IMR-90 (cell line): ENCODE results near the gene PSMG3. TPM values are rescaled to one million over a fixed set of nuclear protein-coding genes. Genes with fewer than 3 reads are reported as not detected.

Source experiments
- ATAC-seq: fragments of 200-7000 bp; cut with Tn5 transposase; 2 replicates; pipeline ENCODE4 v1.9.1; 2020; ENCODE audit warnings: low read depth, mild to moderate bottlenecking, moderate library complexity
- BruUV-seq: library from RNA; stranded (reverse); fragments of 400-500 nt; replicated peaks from 2 replicates; lab custom pipeline; 2021; lab: Mats Ljungman, UMichigan
- CTCF ChIA-PET: fragments of 300-600 bp; formaldehyde crosslinking; extraction: SDS; loops from one replicate; lab custom pipeline; 2021; ENCODE audit warnings: antibody characterized with exemption; lab: Yijun Ruan, JAX
- POLR2A ChIA-PET: fragments of 300-600 bp; sonication (Branson Sonifier 250); formaldehyde crosslinking; loops from one replicate; lab custom pipeline; 2022; ENCODE audit warnings: antibody characterized with exemption; ENCODE audit not compliant: unreplicated experiment; lab: Charles Lee
- DNase-seq: peaks from one replicate; pipeline ENCODE4 v3.0.0; 2013
- H2AFZ ChIP-seq: replicated peaks from 2 replicates; pipeline ENCODE3; 2013; ENCODE audit warnings: low read length, mild to moderate bottlenecking; ENCODE audit not compliant: poor library complexity
- H2AK5ac ChIP-seq: 2 replicates; pipeline ENCODE4 v1.6.1; 2013; ENCODE audit warnings: low read depth, low read length, inconsistent platforms
- H2AK9ac ChIP-seq: replicated peaks from 2 replicates; pipeline ENCODE3; 2013; ENCODE audit warnings: mild to moderate bottlenecking, low read depth, low read length, moderate library complexity; ENCODE audit not compliant: poor library complexity
- H2BK120ac ChIP-seq: 2 replicates; pipeline ENCODE4 v1.6.1; 2013; ENCODE audit warnings: low read depth, low read length, inconsistent platforms
- H2BK15ac ChIP-seq: 3 replicates; pipeline ENCODE4 v1.6.1; 2013; ENCODE audit warnings: low read depth, low read length, inconsistent platforms
- H2BK20ac ChIP-seq: 2 replicates; pipeline ENCODE4 v1.6.1; 2013; ENCODE audit warnings: low read depth, mild to moderate bottlenecking, inconsistent platforms, low read length, moderate library complexity
- H2BK5ac ChIP-seq: 2 replicates; pipeline ENCODE4 v1.6.1; 2013; ENCODE audit warnings: mild to moderate bottlenecking, low read depth, low read length, inconsistent platforms; ENCODE audit not compliant: poor library complexity, severe bottlenecking
- H3K14ac ChIP-seq: replicated peaks from 2 replicates; pipeline ENCODE4 v1.6.1; 2013; ENCODE audit warnings: low read depth, low read length, inconsistent platforms
- H3K18ac ChIP-seq: 2 replicates; pipeline ENCODE4 v1.6.1; 2013; ENCODE audit warnings: low read depth, low read length, control low read depth
- H3K23ac ChIP-seq: 2 replicates; pipeline ENCODE4 v1.6.1; 2013; ENCODE audit warnings: low read depth, low read length, inconsistent platforms
- H3K27ac ChIP-seq: 2 replicates; pipeline ENCODE4 v1.5.1; 2013; ENCODE audit warnings: mild to moderate bottlenecking, control low read depth, low read length; ENCODE audit not compliant: insufficient read depth
- H3K27me3 ChIP-seq: 2 replicates; pipeline ENCODE4 v1.6.1; 2013; ENCODE audit warnings: low read length; ENCODE audit not compliant: control insufficient read depth, insufficient read depth
- H3K36me3 ChIP-seq: 2 replicates; pipeline ENCODE4 v1.6.1; 2013; ENCODE audit warnings: low read length, mixed read lengths; ENCODE audit not compliant: control insufficient read depth, insufficient read depth
- H3K4ac ChIP-seq: 2 replicates; pipeline ENCODE4 v1.6.1; 2013; ENCODE audit warnings: low read depth, low read length, inconsistent platforms
- H3K4me1 ChIP-seq: 2 replicates; pipeline ENCODE4 v1.6.1; 2013; ENCODE audit warnings: low read length, mixed read lengths; ENCODE audit not compliant: control insufficient read depth, insufficient read depth
- H3K4me2 ChIP-seq: 2 replicates; pipeline ENCODE4 v1.6.1; 2013; ENCODE audit warnings: low read depth, mild to moderate bottlenecking, control low read depth, low read length, moderate library complexity
- H3K4me3 ChIP-seq: 2 replicates; pipeline ENCODE4 v1.5.1; 2013; ENCODE audit warnings: low read depth, mild to moderate bottlenecking, control low read depth, low read length, moderate library complexity; ENCODE audit not compliant: insufficient read depth
- H3K56ac ChIP-seq: 2 replicates; pipeline ENCODE4 v1.6.1; 2013; ENCODE audit warnings: low read length, inconsistent platforms; ENCODE audit not compliant: insufficient read depth; ENCODE audit errors: extremely low read depth
- H3K79me1 ChIP-seq, 2 experiments: 2 replicates each; pipeline ENCODE4 v1.6.1; 2013; ENCODE audit warnings: low read length in 2 of 2, inconsistent platforms in 1 of 2, low read depth in 1 of 2
- H3K9ac ChIP-seq: 2 replicates; pipeline ENCODE4 v1.6.1; 2013; ENCODE audit warnings: low read depth, low read length, control low read depth
- H3K9me1 ChIP-seq: 2 replicates; pipeline ENCODE4 v1.6.1; 2013; ENCODE audit warnings: low read length, inconsistent platforms; ENCODE audit not compliant: insufficient read depth
- H3K9me3 ChIP-seq: 2 replicates; pipeline ENCODE4 v1.6.1; 2013; ENCODE audit warnings: low read length; ENCODE audit not compliant: control insufficient read depth, insufficient read depth
- H4K20me1 ChIP-seq: 2 replicates; pipeline ENCODE4 v1.6.1; 2013; ENCODE audit warnings: low read length, inconsistent platforms; ENCODE audit not compliant: insufficient read depth
- H4K5ac ChIP-seq: 2 replicates; pipeline ENCODE4 v1.6.1; 2013; ENCODE audit warnings: mild to moderate bottlenecking, low read depth, low read length, control low read depth
- H4K8ac ChIP-seq, 2 experiments: 2 replicates each; pipeline ENCODE4 v1.6.1; 2013; ENCODE audit warnings: low read depth in 2 of 2, low read length in 2 of 2, control low read depth in 1 of 2, inconsistent platforms in 1 of 2
- H4K91ac ChIP-seq: 2 replicates; pipeline ENCODE4 v1.6.1; 2013; ENCODE audit warnings: low read depth, low read length, inconsistent platforms; ENCODE audit not compliant: insufficient read depth
- CEBPB ChIP-seq: IDR thresholded peaks from 2 replicates; pipeline ENCODE4 v1.6.1; 2012; ENCODE audit warnings: low read depth, low read length, improper control_type of control experiment
- CHD1 ChIP-seq: IDR thresholded peaks from 2 replicates; pipeline ENCODE4 v1.6.1; 2012; ENCODE audit warnings: low read depth, low read length, improper control_type of control experiment
- FOS ChIP-seq: fragments of 150-350 bp; IDR thresholded peaks from 2 replicates; pipeline ENCODE4 v1.6.1; 2016; ENCODE audit warnings: low read depth, low read length
- NFE2L2 ChIP-seq: fragments of 150-350 bp; IDR thresholded peaks from 2 replicates; pipeline ENCODE4 v1.6.1; 2016; ENCODE audit warnings: low read depth, mild to moderate bottlenecking, low read length
- RFX5 ChIP-seq: IDR thresholded peaks from 2 replicates; pipeline ENCODE4 v1.8.0; 2012; ENCODE audit warnings: low read depth, mild to moderate bottlenecking, low read length, moderate library complexity
- SMC3 ChIP-seq: fragments of 150-350 bp; IDR thresholded peaks from 2 replicates; pipeline ENCODE4 v1.6.1; 2016; ENCODE audit warnings: low read depth, mild to moderate bottlenecking, antibody characterized with exemption, low read length, moderate library complexity
- WGBS, 2 experiments: methylation state at CpG; one replicate each; pipeline versions ENCODE4 v1.1.5 to v1.1.7; 2013; ENCODE audit warnings: missing lambda C conversion rate in 2 of 2; ENCODE audit not compliant: insufficient read length in 1 of 2; ENCODE audit errors: extremely low coverage in 2 of 2; 5-methylcytosine and 5-hydroxymethylcytosine counted together
- dilution Hi-C: fragments of 300-500 bp; cut with HindIII; formaldehyde crosslinking; loops from one replicate; pipeline ENCODE4 v1.14.3; 2018; ENCODE audit warnings: low sequenced_read_pairs; ENCODE audit not compliant: unreplicated experiment
- in situ Hi-C: fragments of 300-500 bp; cut with MboI; formaldehyde crosslinking; loops from 3 replicates; pipeline ENCODE4 v1.14.3; 2019; ENCODE audit warnings: low sequenced_read_pairs, inconsistent platforms, mixed read lengths
- intact Hi-C: fragments of 100-400 bp; cut with micrococcal nuclease; formaldehyde crosslinking; loops from 2 replicates; pipeline ENCODE4 v1.10.0; 2022
- polyA plus RNA-seq, 3 experiments: library from polyadenylated mRNA; depleted of rRNA; stranded (reverse); fragments of >200 nt; gene quantifications; 2 replicates each; pipeline ENCODE4 v1.2.3, GENCODE V29; 2012; ENCODE audit warnings: low replicate concordance in 1 of 3
- total RNA-seq: library from RNA; depleted of rRNA; stranded (reverse); fragments of >200 nt; gene quantifications from 2 replicates; pipeline ENCODE4 v1.2.3, GENCODE V29; 2012
- TF ChIP-seq, protein P1 (sequence below): fragments of 150-350 bp; IDR thresholded peaks from 2 replicates; pipeline ENCODE4 v1.6.1; 2016; ENCODE audit warnings: low read depth, mild to moderate bottlenecking, low read length, moderate library complexity, borderline replicate concordance
- TF ChIP-seq, protein P2 (sequence below): conservative IDR thresholded peaks from 2 replicates; pipeline ENCODE4 v1.5.1; 2012; ENCODE audit warnings: mild to moderate bottlenecking, low read depth, low read length, improper control_type of control experiment

PSMG3 gene
- total and polyA plus RNA-seq, 2 of the 4 experiments (the other 2 are of a cell fraction): 37.3 to 54.1 TPM

- TF ChIP-seq, protein P1, sequence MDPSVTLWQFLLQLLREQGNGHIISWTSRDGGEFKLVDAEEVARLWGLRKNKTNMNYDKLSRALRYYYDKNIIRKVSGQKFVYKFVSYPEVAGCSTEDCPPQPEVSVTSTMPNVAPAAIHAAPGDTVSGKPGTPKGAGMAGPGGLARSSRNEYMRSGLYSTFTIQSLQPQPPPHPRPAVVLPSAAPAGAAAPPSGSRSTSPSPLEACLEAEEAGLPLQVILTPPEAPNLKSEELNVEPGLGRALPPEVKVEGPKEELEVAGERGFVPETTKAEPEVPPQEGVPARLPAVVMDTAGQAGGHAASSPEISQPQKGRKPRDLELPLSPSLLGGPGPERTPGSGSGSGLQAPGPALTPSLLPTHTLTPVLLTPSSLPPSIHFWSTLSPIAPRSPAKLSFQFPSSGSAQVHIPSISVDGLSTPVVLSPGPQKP: no peak
Observed at GRCh38 chr7:1603346-1604225, 33.8 kb upstream of the PSMG3 start (continued).

DNA sequence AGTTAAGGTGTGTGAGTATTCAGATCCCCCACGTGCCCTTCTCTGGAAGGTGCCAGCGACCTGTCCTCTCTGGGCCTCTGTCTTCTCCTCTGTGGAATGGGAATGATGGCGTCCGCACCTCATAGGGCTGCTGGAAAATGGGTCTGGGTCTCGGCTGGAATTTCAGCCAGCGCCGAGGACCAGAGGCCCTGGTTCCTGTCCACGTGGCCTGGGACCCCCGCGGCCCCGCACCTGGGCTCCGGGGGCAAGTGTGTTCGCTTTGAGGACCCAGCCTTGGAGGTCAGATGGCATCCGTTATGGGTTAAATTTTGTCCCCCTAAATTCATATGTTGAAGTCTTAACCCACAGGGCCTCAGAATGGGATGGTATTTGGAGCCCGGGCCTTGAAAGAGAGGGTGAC is 32.6 kb upstream of the PSMG3 start:
- H3K4me2 ChIP-seq: no peak overlapping the region
- no peak overlapping the region for H2AFZ ChIP-seq
- no peak overlapping the region for H2BK20ac ChIP-seq
- H2AK5ac ChIP-seq: no peak overlapping the region
- DNase-seq (no peak), ATAC-seq (no peak)
- dilution Hi-C loops: no loop called here
- no peak overlapping the region for H2AK9ac ChIP-seq
- no peak overlapping the region for H2BK15ac ChIP-seq
- no peak overlapping the region for H2BK120ac ChIP-seq
- no peak overlapping the region for H4K5ac ChIP-seq
- CTCF ChIA-PET: no interaction called here
- peaks cover 52% of the 10 kb centered on the region for H3K27me3 ChIP-seq
- intact Hi-C loops: no loop called here
- 70% methylated on average over 7 of the region's 15 CpGs; no CpG with 5 or more reads in 1 of the 2 experiments for WGBS, 2 experiments
- no peak overlapping the region for H4K8ac ChIP-seq
- no peaks in the 10 kb centered on the region for H4K20me1 ChIP-seq
- no peak overlapping the region for H3K4ac ChIP-seq
- no peak overlapping the region for H3K23ac ChIP-seq
- POLR2A ChIA-PET: no interaction called here
- H3K36me3 ChIP-seq: no peaks in the 10 kb centered on the region
- no peaks in the 10 kb centered on the region for H3K4me1 ChIP-seq
- in situ Hi-C loops: loop anchor here (10.0 kb wide), 1 partner anchor 722 kb away; no protein-coding TSS in a partner anchor
- no peak overlapping the region for H3K14ac ChIP-seq
- H3K9me1 ChIP-seq: no peaks in the 10 kb centered on the region
- no peak overlapping the region for H3K56ac ChIP-seq
- no peak overlapping the region for H3K9ac ChIP-seq
- H3K27ac ChIP-seq: no peak overlapping the region
- H3K4me3 ChIP-seq: no peak overlapping the region
- no peaks in the 10 kb centered on the region for H3K9me3 ChIP-seq
- H3K79me1 ChIP-seq: no peaks in the 10 kb centered on the region
- no peak overlapping the region for H2BK5ac ChIP-seq
- no peak overlapping the region for H3K18ac ChIP-seq
- H4K91ac ChIP-seq: no peak overlapping the region
- no TSS peak for BruUV-seq
- TF ChIP-seq FOS: no peak
- TF ChIP-seq RFX5: no peak
- TF ChIP-seq NFE2L2: no peak
- TF ChIP-seq, protein P2, sequence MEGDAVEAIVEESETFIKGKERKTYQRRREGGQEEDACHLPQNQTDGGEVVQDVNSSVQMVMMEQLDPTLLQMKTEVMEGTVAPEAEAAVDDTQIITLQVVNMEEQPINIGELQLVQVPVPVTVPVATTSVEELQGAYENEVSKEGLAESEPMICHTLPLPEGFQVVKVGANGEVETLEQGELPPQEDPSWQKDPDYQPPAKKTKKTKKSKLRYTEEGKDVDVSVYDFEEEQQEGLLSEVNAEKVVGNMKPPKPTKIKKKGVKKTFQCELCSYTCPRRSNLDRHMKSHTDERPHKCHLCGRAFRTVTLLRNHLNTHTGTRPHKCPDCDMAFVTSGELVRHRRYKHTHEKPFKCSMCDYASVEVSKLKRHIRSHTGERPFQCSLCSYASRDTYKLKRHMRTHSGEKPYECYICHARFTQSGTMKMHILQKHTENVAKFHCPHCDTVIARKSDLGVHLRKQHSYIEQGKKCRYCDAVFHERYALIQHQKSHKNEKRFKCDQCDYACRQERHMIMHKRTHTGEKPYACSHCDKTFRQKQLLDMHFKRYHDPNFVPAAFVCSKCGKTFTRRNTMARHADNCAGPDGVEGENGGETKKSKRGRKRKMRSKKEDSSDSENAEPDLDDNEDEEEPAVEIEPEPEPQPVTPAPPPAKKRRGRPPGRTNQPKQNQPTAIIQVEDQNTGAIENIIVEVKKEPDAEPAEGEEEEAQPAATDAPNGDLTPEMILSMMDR: no peak
- no peak for TF ChIP-seq CEBPB
- TF ChIP-seq SMC3: no peak
- TF ChIP-seq CHD1: no peak
- TF ChIP-seq, protein P1: no peak
